Measurements from ENCODE around the gene AP3S1. TPM values are rescaled to one million over a fixed set of nuclear protein-coding genes. Genes with fewer than 3 reads are reported as not detected.
"Not testable (repeated sequence)": the region's sequence is repeated elsewhere in the genome, so short reads cannot be mapped to it uniquely, and the experiment has no call there.

The AP3S1 gene
- total and polyA plus RNA-seq, 3 donors from 2014 or later: 103 to 136 (median 105) TPM

- TF ChIP-seq POLR2A (IDR thresholded peaks at IDR 0.05) (no peak), CTCF (IDR thresholded peaks at IDR 0.05) (no peak)
- DNase-seq: no peak
- H3K4me3 ChIP-seq: no peak overlapping the region
- H3K4me1 ChIP-seq: peaks cover 4% of the 10 kb centered on the region
- WGBS, 2 donors: 84 to 95% methylated on average over 2 of the region's 2 CpGs
- H3K27me3 ChIP-seq: no peaks in the 10 kb centered on the region
- no peaks in the 10 kb centered on the region for H3K36me3 ChIP-seq (ENCODE audit: low read depth, missing control alignments)
- intact Hi-C loops (cut with DNase I; ENCODE audit: low total_unique reads): no loop called here
- no peaks in the 10 kb centered on the region for H3K9me3 ChIP-seq
- H3K27ac ChIP-seq: no peak overlapping the region
These were observed 41.6 kb upstream of the AP3S1 start for GRCh38 chr5:115800108-115800507.

DNA sequence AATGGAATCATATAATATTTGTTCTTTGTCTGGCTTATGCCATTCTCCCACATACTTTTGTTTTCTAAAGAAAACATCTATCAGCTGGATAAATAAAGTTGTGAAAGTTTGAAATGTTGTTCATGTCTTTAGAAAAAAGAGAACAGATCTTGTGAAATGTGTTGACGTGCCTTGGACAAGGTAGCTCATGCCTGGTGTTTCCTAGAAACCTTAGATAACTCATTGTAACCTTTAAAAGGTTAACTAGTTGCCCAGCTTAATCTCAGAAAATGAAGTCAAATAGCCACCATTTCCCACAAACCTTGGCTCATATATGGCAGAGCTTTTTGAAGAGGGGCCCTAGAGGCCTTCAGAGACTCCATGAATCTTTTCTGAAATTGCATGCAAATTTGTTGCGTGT lies 40.6 kb upstream of the AP3S1 start:
- 87 to 95% methylated on average over 2 of the region's 2 CpGs for WGBS, 2 donors
- intact Hi-C loops (cut with DNase I; ENCODE audit: low total_unique reads): no loop called here
- no peak for DNase-seq
- no peak for TF ChIP-seq CTCF (IDR thresholded peaks at IDR 0.05)
- no peak for TF ChIP-seq POLR2A (IDR thresholded peaks at IDR 0.05)
- H3K27me3 ChIP-seq: no peaks in the 10 kb centered on the region
- H3K9me3 ChIP-seq: no peaks in the 10 kb centered on the region
- H3K4me3 ChIP-seq: no peak overlapping the region
- H3K27ac ChIP-seq: no peak overlapping the region
- H3K36me3 ChIP-seq (ENCODE audit: low read depth, missing control alignments): no peaks in the 10 kb centered on the region
- H3K4me1 ChIP-seq: peaks cover 4% of the 10 kb centered on the region

- H3K4me3 ChIP-seq: no peak overlapping the region
- intact Hi-C loops (cut with DNase I; ENCODE audit: low total_unique reads): no loop called here
- no peak for DNase-seq
- no peaks in the 10 kb centered on the region for H3K9me3 ChIP-seq
- H3K27me3 ChIP-seq: no peaks in the 10 kb centered on the region
- 71 to 100% methylated on average over 1 of the region's 1 CpG for WGBS, 2 donors
- peaks cover 4% of the 10 kb centered on the region for H3K4me1 ChIP-seq
- TF ChIP-seq CTCF (IDR thresholded peaks at IDR 0.05) (no peak), POLR2A (IDR thresholded peaks at IDR 0.05) (no peak)
- no peak overlapping the region for H3K27ac ChIP-seq
- no peaks in the 10 kb centered on the region for H3K36me3 ChIP-seq (ENCODE audit: low read depth, missing control alignments)
These were observed 39.8 kb upstream of the AP3S1 start for GRCh38 chr5:115801984-115802383.

- intact Hi-C loops (cut with DNase I; ENCODE audit: low total_unique reads): no loop called here
- no peak for DNase-seq
- no peaks in the 10 kb centered on the region for H3K9me3 ChIP-seq
- no peaks in the 10 kb centered on the region for H3K27me3 ChIP-seq
- H3K36me3 ChIP-seq (ENCODE audit: low read depth, missing control alignments): no peaks in the 10 kb centered on the region
- TF ChIP-seq POLR2A (IDR thresholded peaks at IDR 0.05) (no peak), CTCF (IDR thresholded peaks at IDR 0.05) (no peak)
- 72 to 75% methylated on average over 2 of the region's 2 CpGs for WGBS, 2 donors
- H3K4me1 ChIP-seq: no peaks in the 10 kb centered on the region
- no peak overlapping the region for H3K4me3 ChIP-seq
- H3K27ac ChIP-seq: no peak overlapping the region
These were observed 34.6 kb upstream of the AP3S1 start for GRCh38 chr5:115806986-115807653.

DNA sequence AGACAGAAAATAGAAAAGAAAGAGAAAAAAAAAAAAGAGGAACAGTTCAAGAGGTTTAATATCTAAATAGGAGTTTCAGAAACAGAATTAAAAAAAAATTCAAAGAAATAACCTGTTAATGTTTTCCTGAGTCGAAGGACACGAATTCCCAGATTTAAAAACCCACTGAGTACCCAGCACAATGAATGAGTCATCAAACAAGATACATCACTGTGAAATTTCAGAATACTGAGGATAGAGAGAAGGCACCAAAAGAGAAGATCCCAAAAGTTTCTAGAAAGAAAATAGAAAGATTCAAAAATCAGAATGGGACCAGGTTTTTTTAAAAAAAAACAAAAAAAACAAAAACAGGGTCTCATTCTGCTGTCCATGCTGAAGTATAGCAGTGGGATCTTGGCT lies 34.1 kb upstream of the AP3S1 start:
- Histone ChIP-seq H3K4me3 (no peak overlapping the region), H3K4me1 (no peaks in the 10 kb centered on the region), H3K27ac (no peak overlapping the region), H3K9me3 (no peaks in the 10 kb centered on the region), H3K36me3 (ENCODE audit: low read depth, missing control alignments) (no peaks in the 10 kb centered on the region), H3K27me3 (no peaks in the 10 kb centered on the region)
- no peak for TF ChIP-seq CTCF (IDR thresholded peaks at IDR 0.05)
- no peak for TF ChIP-seq POLR2A (IDR thresholded peaks at IDR 0.05)
- DNase-seq: no peak
- intact Hi-C loops (cut with DNase I; ENCODE audit: low total_unique reads): no loop called here
- 78 to 85% methylated on average over 2 of the region's 2 CpGs for WGBS, 2 donors

- H3K27ac ChIP-seq; intact Hi-C loops (cut with DNase I; ENCODE audit: low total_unique reads): not testable (repeated sequence)
- 90 to 98% methylated on average over 2 of the region's 2 CpGs for WGBS, 2 donors
These were observed 33.7 kb upstream of the AP3S1 start for GRCh38 chr5:115808066-115808465.

More at GRCh38 chr5:115808066-115808465, 33.7 kb upstream of the AP3S1 start:
- H3K4me3 ChIP-seq; DNase-seq; H3K9me3 ChIP-seq; H3K36me3 ChIP-seq (ENCODE audit: low read depth, missing control alignments); H3K4me1 ChIP-seq; H3K27me3 ChIP-seq: not testable (repeated sequence)
